CD4-positive, alpha-beta memory T cell (primary cell): ENCODE data around the gene CNDP2. TPM values are rescaled to one million over a fixed set of nuclear protein-coding genes. Genes with fewer than 3 reads are reported as not detected.
A peak's percentile ranks its signal among the peaks of the same experiment; 100 is the strongest.

Source experiments
- CTCF ChIA-PET: fragments of 350-600 bp; sonication (Branson Sonifier 250); formaldehyde crosslinking; loops from one replicate; lab custom pipeline; 2021; ENCODE audit warnings: inconsistent platforms; ENCODE audit not compliant: partially characterized antibody; lab: Charles Lee
- POLR2A ChIA-PET: fragments of 350-600 bp; sonication (Branson Sonifier 250); formaldehyde crosslinking; loops from one replicate; lab custom pipeline; 2021; ENCODE audit not compliant: partially characterized antibody; lab: Charles Lee
- DNase-seq, 5 donors: peaks; one replicate each; pipeline versions ENCODE4 v3.0.0 to v3.0.0-alpha.2; 2020 to 2022; ENCODE audit warnings: mixed read lengths in 1 of 5
- H3K27ac ChIP-seq: one replicate; pipeline ENCODE4 v1.7.0; 2013; ENCODE audit warnings: low read depth, low read length
- H3K27me3 ChIP-seq: 2 replicates; pipeline ENCODE4 v1.7.0; 2013; ENCODE audit warnings: mild to moderate bottlenecking, low read length, moderate library complexity; ENCODE audit not compliant: insufficient read depth
- H3K36me3 ChIP-seq: 2 replicates; pipeline ENCODE4 v1.7.0; 2013; ENCODE audit warnings: mild to moderate bottlenecking, low read length, moderate library complexity; ENCODE audit not compliant: insufficient read depth
- H3K4me1 ChIP-seq: 2 replicates; pipeline ENCODE4 v1.7.0; 2013; ENCODE audit warnings: mild to moderate bottlenecking, low read length, moderate library complexity; ENCODE audit not compliant: insufficient read depth
- H3K4me3 ChIP-seq, 2 donors: one replicate each; pipeline ENCODE4 v1.7.0; 2013; ENCODE audit warnings: low read length in 2 of 2, mild to moderate bottlenecking in 1 of 2
- H3K9me3 ChIP-seq, 2 donors: one replicate each; pipeline ENCODE4 v1.7.0; 2013; ENCODE audit warnings: low read length in 2 of 2, control low read depth in 1 of 2; ENCODE audit not compliant: control insufficient read depth in 1 of 2
- H3K27ac Mint-ChIP-seq, 7 donors: one replicate each; pipeline ENCODE4 v1.8.0; 2020 to 2021; ENCODE audit warnings: mixed read lengths in 7 of 7, mild to moderate bottlenecking in 6 of 7, inconsistent platforms in 3 of 7, moderate library complexity in 3 of 7
- H3K27me3 Mint-ChIP-seq, 2 donors: one replicate each; pipeline ENCODE4 v1.8.0; 2020 to 2021; ENCODE audit warnings: mixed read lengths in 2 of 2
- H3K36me3 Mint-ChIP-seq, 2 donors: one replicate each; pipeline ENCODE4 v1.8.0; 2020 to 2021; ENCODE audit warnings: mixed read lengths in 2 of 2, inconsistent platforms in 1 of 2, mild to moderate bottlenecking in 1 of 2
- H3K4me1 Mint-ChIP-seq, 4 donors: one replicate each; pipeline ENCODE4 v1.8.0; 2020 to 2021; ENCODE audit warnings: mixed read lengths in 4 of 4, mild to moderate bottlenecking in 1 of 4
- H3K4me3 Mint-ChIP-seq, 8 donors: one replicate each; pipeline ENCODE4 v1.8.0; 2020 to 2021; ENCODE audit warnings: mixed read lengths in 8 of 8, mild to moderate bottlenecking in 7 of 8, moderate library complexity in 6 of 8, inconsistent platforms in 3 of 8
- H3K9me3 Mint-ChIP-seq, 8 donors: one replicate each; pipeline ENCODE4 v1.8.0; 2020 to 2021; ENCODE audit warnings: mixed read lengths in 8 of 8, mild to moderate bottlenecking in 5 of 8, inconsistent platforms in 3 of 8, moderate library complexity in 1 of 8
- intact Hi-C: fragments of 100-400 bp; cut with micrococcal nuclease; formaldehyde crosslinking; loops from one replicate; pipeline ENCODE4 v1.15.1; 2023
- polyA plus RNA-seq, 2 donors: library from polyadenylated mRNA; unstranded; fragments of 300-500 nt; fragmentation: Illumina TruSeq; gene quantifications; one replicate each; pipeline ENCODE4 v1.2.3, GENCODE V29; 2021
- total RNA-seq, 2 experiments: library from RNA; stranded (reverse); gene quantifications; one replicate each; pipeline ENCODE4 v1.2.3, GENCODE V29; 2021

The CNDP2 gene
- total and polyA plus RNA-seq, 4 experiments from 2014 or later, result 123 to 153 (median 141) TPM

- no peak for DNase-seq
- peaks cover 6% of the 10 kb centered on the region for H3K4me1 ChIP-seq
- H3K27me3 ChIP-seq, result no peaks in the 10 kb centered on the region
- intact Hi-C loops, result no loop called here
- CTCF ChIA-PET, result interaction anchor here (1.7 kb wide), 1 partner anchor 11 kb away, joined by 5 read pairs; no protein-coding TSS in a partner anchor
- no peak overlapping the region for H3K27ac Mint-ChIP-seq
- H3K36me3 Mint-ChIP-seq, result no peaks in the 10 kb centered on the region
- POLR2A ChIA-PET, result no interaction called here
- peaks cover 0 to 10% of the 10 kb centered on the region in 2 donors for H3K27me3 Mint-ChIP-seq
- peaks cover 6 to 13% (median 8%) of the 10 kb centered on the region in 4 donors for H3K4me1 Mint-ChIP-seq
- no peak overlapping the region for H3K27ac ChIP-seq
- no peaks in the 10 kb centered on the region for H3K9me3 ChIP-seq
- H3K4me3 Mint-ChIP-seq, result no peak overlapping the region
- H3K4me3 ChIP-seq, result no peak overlapping the region
- no peaks in the 10 kb centered on the region for H3K36me3 ChIP-seq
- H3K9me3 Mint-ChIP-seq, result no peaks in the 10 kb centered on the region
Observed at GRCh38 chr18:74482697-74483096, 13.5 kb upstream of the CNDP2 start.

- POLR2A ChIA-PET, result interaction anchor here (1.5 kb wide), 1 partner anchor 113 kb away, joined by 4 read pairs; no protein-coding TSS in a partner anchor
Observed at GRCh38 chr18:74486119-74486849, 9.9 kb upstream of the CNDP2 start.

GRCh38 chr18:74488354-74488753, 7.8 kb upstream of the CNDP2 start:
- H3K36me3 Mint-ChIP-seq, result no peaks in the 10 kb centered on the region
- DNase-seq, result no peak
- peaks cover 0 to 4% (median 0%) of the 10 kb centered on the region in 8 donors for H3K9me3 Mint-ChIP-seq
- Histone ChIP-seq H3K4me1 (peaks cover 6% of the 10 kb centered on the region), H3K36me3 (no peaks in the 10 kb centered on the region), H3K27ac (no peak overlapping the region), H3K4me3 (no peak overlapping the region), H3K27me3 (no peaks in the 10 kb centered on the region), H3K9me3 (no peaks in the 10 kb centered on the region)
- peaks cover 6 to 13% (median 8%) of the 10 kb centered on the region in 4 donors for H3K4me1 Mint-ChIP-seq
- ChIA-PET POLR2A (no interaction called here), CTCF (interaction anchor here (12.7 kb wide), 1 partner anchor 137 kb away, joined by 422 read pairs; no protein-coding TSS in a partner anchor)
- no peak overlapping the region for H3K27ac Mint-ChIP-seq
- no peak overlapping the region for H3K4me3 Mint-ChIP-seq
- intact Hi-C loops, result no loop called here
- H3K27me3 Mint-ChIP-seq, result no peaks in the 10 kb centered on the region

More at GRCh38 chr18:74486119-74486849, 9.9 kb upstream of the CNDP2 start:
- DNase-seq, result no peak
- Histone ChIP-seq H3K4me1 (peaks cover 6% of the 10 kb centered on the region), H3K4me3 (no peak overlapping the region), H3K9me3 (no peaks in the 10 kb centered on the region), H3K27me3 (no peaks in the 10 kb centered on the region), H3K27ac (no peak overlapping the region), H3K36me3 (no peaks in the 10 kb centered on the region)
- no peaks in the 10 kb centered on the region for H3K36me3 Mint-ChIP-seq
- peaks cover 0 to 3% of the 10 kb centered on the region in 2 donors for H3K27me3 Mint-ChIP-seq
- no peak overlapping the region for H3K4me3 Mint-ChIP-seq
- intact Hi-C loops, result no loop called here
- H3K4me1 Mint-ChIP-seq, result peaks cover 6 to 13% (median 8%) of the 10 kb centered on the region in 4 donors
- H3K9me3 Mint-ChIP-seq, result no peaks in the 10 kb centered on the region
- peak overlapping the region in 1 of 7 donors; percentile 68 for H3K27ac Mint-ChIP-seq
- CTCF ChIA-PET, result interaction anchor here (0.7 to 2.8 kb wide), 4 partner anchors 10 to 133 kb away, joined by 3 to 11 read pairs (median 4); no protein-coding TSS in a partner anchor

GRCh38 chr18:74488864-74489263, 7.3 kb upstream of the CNDP2 start:
- no peaks in the 10 kb centered on the region for H3K36me3 ChIP-seq
- intact Hi-C loops, result no loop called here
- Mint-ChIP-seq H3K27ac (peak overlapping the region in 3 of 7 donors; percentile 2 to 63 (median 60)), H3K4me1 (peaks cover 6 to 13% (median 11%) of the 10 kb centered on the region in 4 donors), H3K27me3 (no peaks in the 10 kb centered on the region), H3K9me3 (peaks cover 0 to 4% (median 0%) of the 10 kb centered on the region in 8 donors), H3K4me3 (no peak overlapping the region), H3K36me3 (no peaks in the 10 kb centered on the region)
- DNase-seq, result no peak
- H3K4me3 ChIP-seq, result no peak overlapping the region
- H3K4me1 ChIP-seq, result peaks cover 6% of the 10 kb centered on the region
- H3K27me3 ChIP-seq, result no peaks in the 10 kb centered on the region
- ChIA-PET CTCF (interaction anchor here (12.7 kb wide), 1 partner anchor 137 kb away, joined by 422 read pairs; no protein-coding TSS in a partner anchor), POLR2A (no interaction called here)
- no peaks in the 10 kb centered on the region for H3K9me3 ChIP-seq
- H3K27ac ChIP-seq, result no peak overlapping the region

- H3K36me3 ChIP-seq, result no peaks in the 10 kb centered on the region
- peaks cover 0 to 4% (median 0%) of the 10 kb centered on the region in 8 donors for H3K9me3 Mint-ChIP-seq
- peaks cover 3 to 16% (median 9%) of the 10 kb centered on the region in 4 donors for H3K4me1 Mint-ChIP-seq
- no peak for DNase-seq
- H3K27ac ChIP-seq, result no peak overlapping the region
- ChIA-PET POLR2A (no interaction called here), CTCF (interaction anchor here (0.7 to 12.7 kb wide), 4 partner anchors 116 to 965 kb away, joined by 3 to 422 read pairs (median 64); no protein-coding TSS in a partner anchor)
- H3K4me1 ChIP-seq, result peaks cover 3% of the 10 kb centered on the region
- intact Hi-C loops, result no loop called here
- H3K9me3 ChIP-seq, result no peaks in the 10 kb centered on the region
- no peak overlapping the region for H3K4me3 Mint-ChIP-seq
- H3K27me3 ChIP-seq, result no peaks in the 10 kb centered on the region
- no peak overlapping the region for H3K27ac Mint-ChIP-seq
- H3K36me3 Mint-ChIP-seq, result no peaks in the 10 kb centered on the region
- H3K4me3 ChIP-seq, result no peak overlapping the region
- H3K27me3 Mint-ChIP-seq, result no peaks in the 10 kb centered on the region
Observed at GRCh38 chr18:74489676-74490075, 6.5 kb upstream of the CNDP2 start.

GRCh38 chr18:74492259-74492658, 3.9 kb upstream of the CNDP2 start:
- CTCF ChIA-PET, result interaction anchor here (1.0 to 12.7 kb wide), 9 partner anchors 59 to 298 kb away, joined by 4 to 422 read pairs (median 28); no protein-coding TSS in a partner anchor
- no peak for DNase-seq
- intact Hi-C loops, result no loop called here

GRCh38 chr18:74493689-74494088, 2.5 kb upstream of the CNDP2 start:
- ChIA-PET POLR2A (interaction anchor here (0.8 to 3.9 kb wide), 8 partner anchors 9 to 183 kb away, joined by 3 to 36 read pairs (median 5); partner anchors contain the start of gene ZNF407), CTCF (interaction anchor here (0.6 to 12.7 kb wide), 41 partner anchors 9 to 1480 kb away, joined by 3 to 422 read pairs (median 5); no protein-coding TSS in a partner anchor)
- no peaks in the 10 kb centered on the region for H3K27me3 Mint-ChIP-seq
- intact Hi-C loops, result loop anchor here (1.0 kb wide), 4 partner anchors 59 to 297 kb away; no protein-coding TSS in a partner anchor
- H3K27ac Mint-ChIP-seq, result peak overlapping the region; percentile 73 to 93 (median 87)
- peaks cover 16 to 36% (median 25%) of the 10 kb centered on the region in 4 donors for H3K4me1 Mint-ChIP-seq
- peaks cover 21% of the 10 kb centered on the region for H3K4me1 ChIP-seq
- H3K4me3 ChIP-seq, result no peak overlapping the region
- no peak overlapping the region for H3K27ac ChIP-seq
- no peaks in the 10 kb centered on the region for H3K27me3 ChIP-seq
- H3K9me3 ChIP-seq, result no peaks in the 10 kb centered on the region
- H3K9me3 Mint-ChIP-seq, result peaks cover 0 to 5% (median 0%) of the 10 kb centered on the region in 8 donors
- H3K36me3 Mint-ChIP-seq, result peaks cover 0 to 4% of the 10 kb centered on the region in 2 donors
- H3K36me3 ChIP-seq, result no peaks in the 10 kb centered on the region
- H3K4me3 Mint-ChIP-seq, result peak overlapping the region in 3 of 8 donors; percentile 19 to 50 (median 47)
- DNase-seq, result peak; percentile 71 to 80 (median 77)

More at GRCh38 chr18:74492259-74492658, 3.9 kb upstream of the CNDP2 start:
- POLR2A ChIA-PET, result interaction anchor here (1.5 kb wide), 1 partner anchor 139 kb away, joined by 6 read pairs; no protein-coding TSS in a partner anchor
- Histone ChIP-seq H3K4me3 (no peak overlapping the region), H3K9me3 (no peaks in the 10 kb centered on the region), H3K27me3 (no peaks in the 10 kb centered on the region), H3K27ac (no peak overlapping the region), H3K4me1 (peaks cover 7% of the 10 kb centered on the region), H3K36me3 (no peaks in the 10 kb centered on the region)
- H3K27ac Mint-ChIP-seq, result peak overlapping the region in 1 of 7 donors; percentile 68
- no peak overlapping the region for H3K4me3 Mint-ChIP-seq
- no peaks in the 10 kb centered on the region for H3K27me3 Mint-ChIP-seq
- peaks cover 12 to 22% (median 15%) of the 10 kb centered on the region in 4 donors for H3K4me1 Mint-ChIP-seq
- peaks cover 0 to 4% of the 10 kb centered on the region in 2 donors for H3K36me3 Mint-ChIP-seq
- peaks cover 0 to 5% (median 0%) of the 10 kb centered on the region in 8 donors for H3K9me3 Mint-ChIP-seq
